Measurements from ENCODE around the gene HTR2B. TPM values are rescaled to one million over a fixed set of nuclear protein-coding genes. Genes with fewer than 3 reads are reported as not detected.

The HTR2B gene
- total and polyA plus RNA-seq, 2 of the 13 experiments (the other 11 are each of a cell fraction or from before 2014, with no cell fraction given), result 0.08 TPM; not detected in 1

GRCh38 chr2:231068525-231069222, 56.2 kb downstream of the HTR2B start (continued):
- TF ChIP-seq AHDC1 (CRISPR knock-in tag; IDR thresholded peaks at IDR 0.05; ENCODE audit: borderline replicate concordance), result 0 out of 2 replicates have a peak, but pooled peaks have one; percentile 51
- no peak for TF ChIP-seq ZNF607 (CRISPR knock-in tag; IDR thresholded peaks at IDR 0.05; ENCODE audit: borderline replicate concordance)
- 0 out of 2 replicates have a peak, but pooled peaks have one; percentile 5 for TF ChIP-seq ATF7 (IDR thresholded peaks at IDR 0.05)
- TF ChIP-seq ATF7 (CRISPR knock-in tag; IDR thresholded peaks at IDR 0.05), result no peak
- peak; percentile 39 for TF ChIP-seq PAXIP1 (CRISPR knock-in tag; conservative IDR thresholded peaks at IDR 0.05)
- no peak for TF ChIP-seq ZNF280D (CRISPR knock-in tag; IDR thresholded peaks at IDR 0.05)
- TF ChIP-seq SMARCE1 (IDR thresholded peaks at IDR 0.05; ENCODE audit: borderline replicate concordance), result peak; percentile 78; the same call in 1 of the 2 replicates
- no peak for TF ChIP-seq ZNF350 (CRISPR knock-in tag; IDR thresholded peaks at IDR 0.05; ENCODE audit: borderline replicate concordance, low read depth)
- peak in 1 of 2 experiments; percentile 64; a peak in 1 of 4 replicates for TF ChIP-seq EP300 (IDR thresholded peaks at IDR 0.05; ENCODE audit: low read depth in 2 of 2, low read length in 2 of 2)
- TF ChIP-seq EP300 (CRISPR knock-in tag; IDR thresholded peaks at IDR 0.05; ENCODE audit: borderline replicate concordance), result peak; percentile 34; the same call in 1 of the 2 replicates
- peak; percentile 69; the same call in 1 of the 2 replicates for TF ChIP-seq FOXK1 (CRISPR knock-in tag; IDR thresholded peaks at IDR 0.05; ENCODE audit: borderline replicate concordance, low read depth)
- no peak for TF ChIP-seq MTERF4 (CRISPR knock-in tag; IDR thresholded peaks at IDR 0.05)
- TF ChIP-seq ZNF343 (CRISPR knock-in tag; IDR thresholded peaks at IDR 0.05), result no peak

Data from HepG2 (cell line).